NT2/D1 (cell line): ENCODE measurements around the gene ARPC2.

Source experiments
- DNase-seq: peaks from one replicate; pipeline ENCODE4 v3.0.0-alpha.2; 2011; ENCODE audit warnings: low read depth, low spot score
- H3K27me3 ChIP-seq: 2 replicates; pipeline ENCODE4 v1.6.0; 2011; ENCODE audit warnings: mild to moderate bottlenecking; ENCODE audit not compliant: insufficient read length, insufficient read depth
- H3K36me3 ChIP-seq: 2 replicates; pipeline ENCODE4 v1.6.1; 2011; ENCODE audit warnings: mild to moderate bottlenecking, low read length, mixed read lengths; ENCODE audit not compliant: insufficient read depth, insufficient read length
- H3K4me1 ChIP-seq: 2 replicates; pipeline ENCODE4 v1.5.1; 2011; ENCODE audit not compliant: insufficient read depth, insufficient read length
- H3K4me3 ChIP-seq: 2 replicates; pipeline ENCODE4 v1.5.1; 2011; ENCODE audit warnings: low read depth; ENCODE audit not compliant: insufficient read length
- H3K9ac ChIP-seq: 2 replicates; pipeline ENCODE4 v1.6.0; 2011; ENCODE audit warnings: low read depth; ENCODE audit not compliant: insufficient read length
- H3K9me3 ChIP-seq: 2 replicates; pipeline ENCODE4 v1.5.1; 2011; ENCODE audit warnings: mild to moderate bottlenecking, low read length; ENCODE audit not compliant: insufficient read depth
- SUZ12 ChIP-seq: IDR thresholded peaks from 2 replicates; pipeline ENCODE4 v1.6.1; 2011; ENCODE audit not compliant: insufficient read length, insufficient read depth; ENCODE audit errors: extremely low read depth
- YY1 ChIP-seq: IDR thresholded peaks from 2 replicates; pipeline ENCODE4 v1.6.1; 2011; ENCODE audit not compliant: insufficient read length, insufficient read depth
- ZNF274 ChIP-seq: IDR thresholded peaks from 2 replicates; pipeline ENCODE4 v1.6.1; 2011; ENCODE audit warnings: mild to moderate bottlenecking, low read depth, low read length

ARPC2 gene

GRCh38 chr2:218229239-218229638 is 12.2 kb downstream of the ARPC2 start:
- TF ChIP-seq SUZ12 (no peak), ZNF274 (no peak), YY1 (no peak)
- Histone ChIP-seq H3K9ac (no peak overlapping the region), H3K36me3 (peaks cover 83% of the 10 kb centered on the region), H3K27me3 (no peaks in the 10 kb centered on the region), H3K4me1 (no peaks in the 10 kb centered on the region), H3K9me3 (no peaks in the 10 kb centered on the region), H3K4me3 (no peak overlapping the region)
- DNase-seq = no peak

GRCh38 chr2:218229851-218230250 is 12.9 kb downstream of the ARPC2 start:
- DNase-seq = no peak
- H3K27me3 ChIP-seq = no peaks in the 10 kb centered on the region
- H3K36me3 ChIP-seq = peaks cover 83% of the 10 kb centered on the region
- H3K9ac ChIP-seq = no peak overlapping the region
- no peak overlapping the region for H3K4me3 ChIP-seq
- no peaks in the 10 kb centered on the region for H3K4me1 ChIP-seq
- H3K9me3 ChIP-seq = no peaks in the 10 kb centered on the region
- no peak for TF ChIP-seq SUZ12
- TF ChIP-seq YY1 = no peak
- TF ChIP-seq ZNF274 = no peak

GRCh38 chr2:218230882-218231281 is 13.9 kb downstream of the ARPC2 start:
- no peak for TF ChIP-seq SUZ12
- TF ChIP-seq YY1 = no peak
- TF ChIP-seq ZNF274 = no peak
- Histone ChIP-seq H3K4me1 (no peaks in the 10 kb centered on the region), H3K9ac (no peak overlapping the region), H3K9me3 (no peaks in the 10 kb centered on the region), H3K36me3 (peaks cover 82% of the 10 kb centered on the region), H3K4me3 (no peak overlapping the region), H3K27me3 (no peaks in the 10 kb centered on the region)
- DNase-seq = no peak

GRCh38 chr2:218233543-218233942 is 16.6 kb downstream of the ARPC2 start:
- H3K9me3 ChIP-seq = no peaks in the 10 kb centered on the region
- H3K36me3 ChIP-seq = peaks cover 88% of the 10 kb centered on the region
- TF ChIP-seq SUZ12 (no peak), ZNF274 (no peak), YY1 (no peak)
- H3K4me1 ChIP-seq = no peaks in the 10 kb centered on the region
- DNase-seq = no peak
- H3K4me3 ChIP-seq = no peak overlapping the region
- no peaks in the 10 kb centered on the region for H3K27me3 ChIP-seq
- H3K9ac ChIP-seq = no peak overlapping the region

GRCh38 chr2:218234521-218234920 is 17.5 kb downstream of the ARPC2 start:
- no peak for TF ChIP-seq ZNF274
- TF ChIP-seq YY1 = no peak
- no peak for TF ChIP-seq SUZ12
- H3K4me1 ChIP-seq = no peaks in the 10 kb centered on the region
- no peak overlapping the region for H3K9ac ChIP-seq
- no peak for DNase-seq
- H3K27me3 ChIP-seq = no peaks in the 10 kb centered on the region
- no peaks in the 10 kb centered on the region for H3K9me3 ChIP-seq
- H3K4me3 ChIP-seq = no peak overlapping the region
- H3K36me3 ChIP-seq = peaks cover 92% of the 10 kb centered on the region

GRCh38 chr2:218235017-218235416 is 18.0 kb downstream of the ARPC2 start:
- peaks cover 87% of the 10 kb centered on the region for H3K36me3 ChIP-seq
- H3K9ac ChIP-seq = no peak overlapping the region

GRCh38 chr2:218236829-218237228 is 19.8 kb downstream of the ARPC2 start:
- no peak for DNase-seq
- no peaks in the 10 kb centered on the region for H3K27me3 ChIP-seq
- TF ChIP-seq YY1 = no peak
- no peak for TF ChIP-seq SUZ12
- TF ChIP-seq ZNF274 = no peak
- peaks cover 86% of the 10 kb centered on the region for H3K36me3 ChIP-seq
- no peak overlapping the region for H3K9ac ChIP-seq
- H3K4me3 ChIP-seq = no peak overlapping the region
- no peaks in the 10 kb centered on the region for H3K9me3 ChIP-seq
- no peaks in the 10 kb centered on the region for H3K4me1 ChIP-seq

More at GRCh38 chr2:218235017-218235416, 18.0 kb downstream of the ARPC2 start:
- TF ChIP-seq ZNF274 (no peak), SUZ12 (no peak), YY1 (no peak)
- no peak for DNase-seq
- Histone ChIP-seq H3K9me3 (no peaks in the 10 kb centered on the region), H3K27me3 (no peaks in the 10 kb centered on the region), H3K4me1 (no peaks in the 10 kb centered on the region), H3K4me3 (no peak overlapping the region)

GRCh38 chr2:218238887-218239286 is 21.9 kb downstream of the ARPC2 start:
- Histone ChIP-seq H3K36me3 (peaks cover 88% of the 10 kb centered on the region), H3K4me1 (no peaks in the 10 kb centered on the region)

More at GRCh38 chr2:218238887-218239286, 21.9 kb downstream of the ARPC2 start:
- no peak overlapping the region for H3K9ac ChIP-seq
- no peak overlapping the region for H3K4me3 ChIP-seq
- no peaks in the 10 kb centered on the region for H3K27me3 ChIP-seq
- DNase-seq = no peak
- no peak for TF ChIP-seq YY1
- TF ChIP-seq SUZ12 = no peak
- TF ChIP-seq ZNF274 = no peak
- H3K9me3 ChIP-seq = no peaks in the 10 kb centered on the region
